SK-N-SH (cell line): ENCODE data around the gene SDCCAG8. TPM values are rescaled to one million over a fixed set of nuclear protein-coding genes. Genes with fewer than 3 reads are reported as not detected.

Experiments used
- CTCF ChIA-PET: fragments of 300-600, 350-600 bp; formaldehyde crosslinking; extraction: SDS; loops from one replicate; lab custom pipeline; 2021; lab: Yijun Ruan, JAX
- POLR2A ChIA-PET: fragments of 350-600 bp; sonication (Branson Sonifier 250); formaldehyde crosslinking; extraction: SDS; loops from one replicate; lab custom pipeline; 2020; ENCODE audit warnings: antibody characterized with exemption, inconsistent platforms; lab: Yijun Ruan, JAX
- DNase-seq: peaks from one replicate; pipeline ENCODE4 v3.0.0; 2012
- H2AFZ ChIP-seq: fragments of 200-600 bp; sonication (generic); 2 replicates; pipeline ENCODE4 v1.8.1; 2016; ENCODE audit warnings: antibody characterized with exemption, mild to moderate bottlenecking, low read depth
- H3F3A ChIP-seq: fragments of 200-600 bp; sonication (generic); replicated peaks from 2 replicates; pipeline ENCODE3; 2016; ENCODE audit warnings: antibody characterized with exemption, mild to moderate bottlenecking; ENCODE audit not compliant: insufficient read depth
- H3K27ac ChIP-seq, 2 experiments: fragments of 200-500 bp in 1 of 2; fragments of 200-600 bp in 1 of 2; sonication (Bioruptor generic) in 1 of 2; sonication (generic), shearing (Covaris generic) in 1 of 2; 2 replicates each; pipeline versions ENCODE4 v1.5.1 to v1.6.1; 2014 to 2016; ENCODE audit warnings: low read depth in 2 of 2, inconsistent platforms in 1 of 2, low read length in 1 of 2, mild to moderate bottlenecking in 1 of 2, mixed read lengths in 1 of 2
- H3K27me3 ChIP-seq: fragments of 200-600 bp; sonication (generic), shearing (Covaris generic); 2 replicates; pipeline ENCODE4 v1.6.1; 2016; ENCODE audit warnings: mixed run types; ENCODE audit not compliant: insufficient read depth
- H3K36me3 ChIP-seq, 2 experiments: fragments of 200-500 bp in 1 of 2; fragments of 200-600 bp in 1 of 2; sonication (Bioruptor generic) in 1 of 2; sonication (generic) in 1 of 2; replicated peaks in 1 of 2; 2 replicates each; pipeline versions ENCODE3 to v1.5.1; 2014 to 2016; ENCODE audit warnings: low read length in 1 of 2, mild to moderate bottlenecking in 1 of 2; ENCODE audit not compliant: insufficient read depth in 2 of 2, control insufficient read depth in 1 of 2
- H3K4me1 ChIP-seq, 2 experiments: fragments of 200-500 bp in 1 of 2; fragments of 200-600 bp in 1 of 2; sonication (Bioruptor generic) in 1 of 2; sonication (generic), shearing (Covaris generic) in 1 of 2; 2 replicates each; pipeline versions ENCODE4 v1.5.1 to v1.6.1; 2014 to 2016; ENCODE audit warnings: low read depth in 1 of 2, low read length in 1 of 2, mixed run types in 1 of 2; ENCODE audit not compliant: insufficient read depth in 2 of 2, control insufficient read depth in 1 of 2
- H3K4me2 ChIP-seq: fragments of 200-600 bp; sonication (generic), shearing (Covaris generic); 2 replicates; pipeline ENCODE4 v1.6.1; 2017; ENCODE audit warnings: mixed run types
- H3K4me3 ChIP-seq, 2 experiments: fragments of 200-500 bp in 1 of 2; fragments of 200-600 bp in 1 of 2; sonication (Bioruptor generic) in 1 of 2; sonication (generic), shearing (Covaris generic) in 1 of 2; 2 replicates each; pipeline versions ENCODE4 v1.5.1 to v1.8.1; 2014 to 2016; ENCODE audit warnings: low read depth in 2 of 2, inconsistent platforms in 1 of 2, low read length in 1 of 2, mild to moderate bottlenecking in 1 of 2, mixed read lengths in 1 of 2, moderate library complexity in 1 of 2
- H3K79me2 ChIP-seq: fragments of 200-600 bp; sonication (generic); 2 replicates; pipeline ENCODE4 v1.8.1; 2017; ENCODE audit warnings: mild to moderate bottlenecking; ENCODE audit not compliant: insufficient read depth
- H3K9ac ChIP-seq: fragments of 200-600 bp; sonication (generic); 2 replicates; pipeline ENCODE4 v1.6.1; 2017; ENCODE audit warnings: mixed run types
- H3K9me2 ChIP-seq: fragments of 200-600 bp; sonication (generic); 2 replicates; pipeline ENCODE4 v1.6.1; 2017; ENCODE audit warnings: mixed run types
- H3K9me3 ChIP-seq: fragments of 200-600 bp; sonication (generic); 2 replicates; pipeline ENCODE4 v1.6.1; 2017; ENCODE audit warnings: mixed run types, mild to moderate bottlenecking, moderate library complexity
- H4K20me1 ChIP-seq: fragments of 200-600 bp; sonication (generic); 2 replicates; pipeline ENCODE4 v1.6.1; 2017; ENCODE audit warnings: mild to moderate bottlenecking, mixed run types; ENCODE audit not compliant: insufficient read depth
- EZH2phosphoT487 ChIP-seq: fragments of 200-600 bp; sonication (generic); IDR thresholded peaks from 2 replicates; pipeline ENCODE4 v1.6.1; 2017; ENCODE audit warnings: low read depth, mixed run types, mild to moderate bottlenecking, antibody characterized with exemption, moderate library complexity, borderline replicate concordance
- FOSL2 ChIP-seq: IDR thresholded peaks from 2 replicates; pipeline ENCODE4 v1.4.0; 2012; ENCODE audit warnings: low read depth, mild to moderate bottlenecking, moderate library complexity, borderline replicate concordance
- FOXM1 ChIP-seq: IDR thresholded peaks from 2 replicates; pipeline ENCODE4 v1.4.0; 2012; ENCODE audit warnings: low read depth, mild to moderate bottlenecking
- GATA2 ChIP-seq: sonication (generic); formaldehyde crosslinking; IDR thresholded peaks from 2 replicates; pipeline ENCODE4 v1.5.0; 2020; ENCODE audit warnings: mild to moderate bottlenecking, missing genetic modification reagents
- JUND ChIP-seq: IDR thresholded peaks from 2 replicates; pipeline ENCODE4 v1.4.0; 2012
- MXI1 ChIP-seq: IDR thresholded peaks from 2 replicates; pipeline ENCODE4 v1.6.1; 2012; ENCODE audit warnings: mild to moderate bottlenecking, low read depth, low read length, improper control_type of control experiment
- NRF1 ChIP-seq: IDR thresholded peaks from 2 replicates; pipeline ENCODE4 v1.6.1; 2012; ENCODE audit warnings: low read depth, mild to moderate bottlenecking, low read length
- POLR2AphosphoS5 ChIP-seq: IDR thresholded peaks from 2 replicates; pipeline ENCODE4 v1.6.1; 2012; ENCODE audit warnings: low read depth, low read length
- RAD21 ChIP-seq: IDR thresholded peaks from 2 replicates; pipeline ENCODE4 v1.6.1; 2012; ENCODE audit warnings: mild to moderate bottlenecking, low read length
- RCOR1 ChIP-seq: fragments of 150-350 bp; IDR thresholded peaks from 2 replicates; pipeline ENCODE4 v1.6.1; 2017; ENCODE audit warnings: antibody characterized with exemption, low read length
- RXRA ChIP-seq: IDR thresholded peaks from 2 replicates; pipeline ENCODE4 v1.4.0; 2012; ENCODE audit warnings: low read depth, mild to moderate bottlenecking, borderline replicate concordance
- SMC3 ChIP-seq: IDR thresholded peaks from 2 replicates; pipeline ENCODE4 v1.6.1; 2012; ENCODE audit warnings: low read depth, low read length, improper control_type of control experiment
- TAF1 ChIP-seq: IDR thresholded peaks from 2 replicates; pipeline ENCODE4 v1.6.1; 2012; ENCODE audit warnings: low read depth, mild to moderate bottlenecking, low read length, moderate library complexity, borderline replicate concordance
- TCF12 ChIP-seq: IDR thresholded peaks from 2 replicates; pipeline ENCODE4 v1.4.0; 2012
- WGBS: methylation state at CpG from one replicate; pipeline ENCODE4 v1.1.6; 2017; ENCODE audit warnings: low lambda C conversion rate; 5-methylcytosine and 5-hydroxymethylcytosine counted together
- polyA plus RNA-seq, 3 experiments: library from polyadenylated mRNA; depleted of rRNA; stranded (reverse); fragments of >200 nt; gene quantifications; 2 replicates each; pipeline ENCODE4 v1.2.3, GENCODE V29; 2012
- TF ChIP-seq, protein P1 (sequence below): fragments of 150-350 bp; IDR thresholded peaks from 2 replicates; pipeline ENCODE4 v1.6.1; 2016; ENCODE audit warnings: mild to moderate bottlenecking, low read depth, low read length
- TF ChIP-seq, protein P2 (sequence below): fragments of 200-600 bp; sonication (generic); IDR thresholded peaks from 2 replicates; pipeline ENCODE4 v1.6.1; 2017; ENCODE audit warnings: antibody characterized with exemption, mild to moderate bottlenecking, moderate library complexity
- TF ChIP-seq, protein P3 (sequence below): fragments of 150-350 bp; IDR thresholded peaks from 2 replicates; pipeline ENCODE4 v1.6.1; 2017; ENCODE audit warnings: antibody characterized with exemption, low read length, low read depth, borderline replicate concordance
- TF ChIP-seq, protein P4 (sequence below): IDR thresholded peaks from 2 replicates; pipeline ENCODE4 v1.4.0; 2012; ENCODE audit warnings: low read depth

SDCCAG8 gene
- polyA plus RNA-seq, 1 of the 3 experiments (the other 2 are of a cell fraction): 22.7 TPM

DNA sequence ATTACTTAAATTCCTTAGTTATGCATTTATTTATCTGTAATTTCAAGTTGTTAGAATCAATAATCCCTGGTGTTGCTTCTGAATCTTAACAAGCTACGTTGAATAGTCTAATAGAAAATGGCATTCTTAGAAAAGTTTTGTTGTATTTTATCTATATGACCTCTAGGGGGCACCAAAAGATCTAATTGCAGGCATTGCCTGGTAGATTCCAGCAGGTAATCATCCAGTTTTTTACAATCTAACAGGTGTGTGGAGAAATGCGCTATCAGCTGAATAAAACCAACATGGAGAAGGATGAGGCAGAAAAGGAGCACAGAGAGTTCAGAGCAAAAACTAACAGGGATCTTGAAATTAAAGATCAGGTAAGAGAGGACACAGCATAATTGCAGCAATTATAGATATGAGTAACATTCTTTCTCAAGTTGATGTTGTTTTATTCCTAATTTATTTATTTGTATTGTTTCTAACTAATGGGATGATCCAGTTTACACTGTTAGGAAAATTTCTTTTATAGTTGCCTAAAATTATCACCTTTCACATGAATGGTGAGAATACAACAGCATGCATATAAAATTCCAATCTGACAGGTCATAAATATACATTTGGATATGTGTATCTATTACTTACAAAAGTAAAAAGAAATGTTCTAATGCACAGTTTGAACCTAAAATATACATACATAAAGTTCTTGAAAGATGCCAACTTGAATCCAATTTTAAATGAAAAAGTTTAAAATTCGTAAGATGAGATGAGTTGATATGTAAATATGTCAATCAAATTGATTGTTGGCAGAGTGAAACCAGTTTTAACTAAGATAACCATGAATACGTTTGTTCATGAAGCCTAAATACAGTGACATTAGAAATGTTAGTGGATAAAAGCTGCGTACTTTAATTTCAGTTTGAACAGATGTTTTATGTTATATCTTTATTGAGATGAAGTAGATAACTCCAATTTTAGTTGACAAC, 88.4 kb downstream of the SDCCAG8 start (continued):
- TF ChIP-seq SMC3: peak; percentile 67
- TF ChIP-seq, protein P1, sequence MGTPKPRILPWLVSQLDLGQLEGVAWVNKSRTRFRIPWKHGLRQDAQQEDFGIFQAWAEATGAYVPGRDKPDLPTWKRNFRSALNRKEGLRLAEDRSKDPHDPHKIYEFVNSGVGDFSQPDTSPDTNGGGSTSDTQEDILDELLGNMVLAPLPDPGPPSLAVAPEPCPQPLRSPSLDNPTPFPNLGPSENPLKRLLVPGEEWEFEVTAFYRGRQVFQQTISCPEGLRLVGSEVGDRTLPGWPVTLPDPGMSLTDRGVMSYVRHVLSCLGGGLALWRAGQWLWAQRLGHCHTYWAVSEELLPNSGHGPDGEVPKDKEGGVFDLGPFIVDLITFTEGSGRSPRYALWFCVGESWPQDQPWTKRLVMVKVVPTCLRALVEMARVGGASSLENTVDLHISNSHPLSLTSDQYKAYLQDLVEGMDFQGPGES: no peak
- no peak for TF ChIP-seq FOXM1
- no peak for TF ChIP-seq JUND
- TF ChIP-seq POLR2AphosphoS5: no peak
- TF ChIP-seq, all 33 proteins: peak for 6

DNA sequence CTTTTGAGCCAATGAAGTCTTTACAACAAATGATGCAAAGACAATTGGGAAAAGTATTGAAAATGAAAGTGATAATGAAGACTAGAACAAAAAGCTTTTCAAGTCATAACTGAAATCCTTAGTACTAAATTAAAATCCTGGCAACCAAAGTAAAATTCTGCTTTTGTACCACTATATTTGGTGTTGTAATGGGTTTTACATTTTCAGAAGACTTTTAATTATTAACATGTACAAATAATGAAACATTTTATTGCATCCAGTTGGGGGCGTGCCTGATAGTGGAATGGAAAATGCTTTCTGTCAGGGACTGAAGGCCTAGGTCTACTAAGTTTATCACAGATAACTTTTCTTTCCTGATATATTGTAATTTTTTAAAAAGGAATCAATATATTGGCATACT, 89.4 kb downstream of the SDCCAG8 start:
- no peaks in the 10 kb centered on the region for H3K9me3 ChIP-seq
- no peaks in the 10 kb centered on the region for H3K9me2 ChIP-seq
- DNase-seq: no peak
- no peaks in the 10 kb centered on the region for H3K79me2 ChIP-seq
- H3K4me3 ChIP-seq: no peak overlapping the region
- WGBS: 63% methylated on average over 1 of the region's 1 CpG
- H3K27ac ChIP-seq: peak overlapping the region in 1 of 2 experiments; percentile 39; a peak in 2 of 4 replicates
- H3F3A ChIP-seq: peaks cover 19% of the 10 kb centered on the region
- H4K20me1 ChIP-seq: no peaks in the 10 kb centered on the region
- peaks cover 31 to 63% of the 10 kb centered on the region in 2 experiments for H3K36me3 ChIP-seq
- peak; percentile 41; the same call in 1 of the 2 replicates for TF ChIP-seq SMC3
- TF ChIP-seq EZH2phosphoT487: no peak
- peak; percentile 76 for TF ChIP-seq RAD21
- no peak for TF ChIP-seq RCOR1
- TF ChIP-seq, protein P2, sequence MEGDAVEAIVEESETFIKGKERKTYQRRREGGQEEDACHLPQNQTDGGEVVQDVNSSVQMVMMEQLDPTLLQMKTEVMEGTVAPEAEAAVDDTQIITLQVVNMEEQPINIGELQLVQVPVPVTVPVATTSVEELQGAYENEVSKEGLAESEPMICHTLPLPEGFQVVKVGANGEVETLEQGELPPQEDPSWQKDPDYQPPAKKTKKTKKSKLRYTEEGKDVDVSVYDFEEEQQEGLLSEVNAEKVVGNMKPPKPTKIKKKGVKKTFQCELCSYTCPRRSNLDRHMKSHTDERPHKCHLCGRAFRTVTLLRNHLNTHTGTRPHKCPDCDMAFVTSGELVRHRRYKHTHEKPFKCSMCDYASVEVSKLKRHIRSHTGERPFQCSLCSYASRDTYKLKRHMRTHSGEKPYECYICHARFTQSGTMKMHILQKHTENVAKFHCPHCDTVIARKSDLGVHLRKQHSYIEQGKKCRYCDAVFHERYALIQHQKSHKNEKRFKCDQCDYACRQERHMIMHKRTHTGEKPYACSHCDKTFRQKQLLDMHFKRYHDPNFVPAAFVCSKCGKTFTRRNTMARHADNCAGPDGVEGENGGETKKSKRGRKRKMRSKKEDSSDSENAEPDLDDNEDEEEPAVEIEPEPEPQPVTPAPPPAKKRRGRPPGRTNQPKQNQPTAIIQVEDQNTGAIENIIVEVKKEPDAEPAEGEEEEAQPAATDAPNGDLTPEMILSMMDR: peak; percentile 48
- ChIA-PET CTCF (interaction anchor here (0.6 to 2.9 kb wide), 13 partner anchors 10 to 1031 kb away, joined by 3 to 33 read pairs (median 4); no protein-coding TSS in a partner anchor), POLR2A (no interaction called here)
- H3K27me3 ChIP-seq: no peaks in the 10 kb centered on the region
- no peak overlapping the region for H3K4me2 ChIP-seq
- H3K4me1 ChIP-seq: peaks cover 0 to 10% of the 10 kb centered on the region in 2 experiments; a peak in 1 of 4 replicates
- H3K9ac ChIP-seq: no peak overlapping the region
- H2AFZ ChIP-seq: no peak overlapping the region

DNA sequence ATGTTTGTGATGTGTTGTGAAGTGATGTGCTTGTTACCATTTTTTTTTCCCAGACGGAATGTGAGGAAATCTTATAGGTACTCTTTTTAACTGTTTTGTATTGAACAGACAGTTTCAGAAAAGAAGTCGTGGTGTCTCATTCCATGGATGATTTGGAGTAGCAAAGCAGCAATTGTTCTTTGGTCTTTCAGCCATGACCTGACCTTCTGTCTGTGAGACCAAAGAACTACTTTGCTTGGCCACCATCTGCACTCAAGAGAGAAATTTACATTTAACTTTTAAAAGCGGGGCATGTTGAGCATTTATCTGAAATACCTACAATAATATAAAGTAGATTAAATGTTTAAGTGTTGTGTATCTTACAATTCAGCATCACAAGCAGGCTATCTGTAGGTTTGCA, 90.2 kb downstream of the SDCCAG8 start:
- POLR2A ChIA-PET: no interaction called here
- Histone ChIP-seq H3K9ac (no peak overlapping the region), H3F3A (peaks cover 16% of the 10 kb centered on the region), H3K9me2 (no peaks in the 10 kb centered on the region), H3K4me2 (no peak overlapping the region), H3K4me3 (no peak overlapping the region), H3K4me1 (peaks cover 0 to 10% of the 10 kb centered on the region in 2 experiments; a peak in 1 of 4 replicates), H3K27me3 (no peaks in the 10 kb centered on the region), H3K9me3 (no peaks in the 10 kb centered on the region), H3K27ac (no peak overlapping the region), H4K20me1 (no peaks in the 10 kb centered on the region), H3K36me3 (peaks cover 35 to 57% of the 10 kb centered on the region in 2 experiments), H2AFZ (no peak overlapping the region), H3K79me2 (no peaks in the 10 kb centered on the region)
- DNase-seq: no peak
- CTCF ChIA-PET: interaction anchor here (2.1 kb wide), 1 partner anchor 17 kb away, joined by 5 read pairs; no protein-coding TSS in a partner anchor
- 92% methylated on average over 3 of the region's 3 CpGs for WGBS
- TF ChIP-seq, protein P3, sequence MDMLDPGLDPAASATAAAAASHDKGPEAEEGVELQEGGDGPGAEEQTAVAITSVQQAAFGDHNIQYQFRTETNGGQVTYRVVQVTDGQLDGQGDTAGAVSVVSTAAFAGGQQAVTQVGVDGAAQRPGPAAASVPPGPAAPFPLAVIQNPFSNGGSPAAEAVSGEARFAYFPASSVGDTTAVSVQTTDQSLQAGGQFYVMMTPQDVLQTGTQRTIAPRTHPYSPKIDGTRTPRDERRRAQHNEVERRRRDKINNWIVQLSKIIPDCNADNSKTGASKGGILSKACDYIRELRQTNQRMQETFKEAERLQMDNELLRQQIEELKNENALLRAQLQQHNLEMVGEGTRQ: no peak
- TF ChIP-seq TAF1 (no peak), POLR2AphosphoS5 (no peak), EZH2phosphoT487 (no peak), FOSL2 (no peak), TCF12 (no peak), GATA2 (CRISPR knock-in tag) (no peak), RXRA (no peak), NRF1 (no peak), MXI1 (no peak)
- TF ChIP-seq, protein P1: no peak
- TF ChIP-seq, protein P4, sequence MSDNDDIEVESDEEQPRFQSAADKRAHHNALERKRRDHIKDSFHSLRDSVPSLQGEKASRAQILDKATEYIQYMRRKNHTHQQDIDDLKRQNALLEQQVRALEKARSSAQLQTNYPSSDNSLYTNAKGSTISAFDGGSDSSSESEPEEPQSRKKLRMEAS: no peak
